GM13977 (cell line): ENCODE measurements around the gene SMAD1.

Experiments
- DNase-seq: peaks from one replicate; pipeline ENCODE4 v3.0.0; 2012; ENCODE audit warnings: low spot score
- CTCF ChIP-seq: IDR thresholded peaks from 2 replicates; pipeline ENCODE4 v1.5.1; 2012; ENCODE audit warnings: mild to moderate bottlenecking, control low read depth; ENCODE audit not compliant: insufficient read depth; ENCODE audit errors: extremely low read depth, missing control alignments
- in situ Hi-C: fragments of 300-500 bp; cut with MboI; formaldehyde crosslinking; loops from one replicate; pipeline ENCODE4 v1.12.0; 2022; ENCODE audit warnings: low sequenced_read_pairs, low pct_unique_long_range_greater_than_20kb, mixed read lengths, inconsistent platforms; ENCODE audit not compliant: unreplicated experiment

The SMAD1 gene

GRCh38 chr4:145545538-145546174 lies 64.0 kb downstream of the SMAD1 start:
- no peak for DNase-seq
- in situ Hi-C loops, result no loop called here
- no peak for TF ChIP-seq CTCF

GRCh38 chr4:145546175-145546915 lies 64.7 kb downstream of the SMAD1 start:
- in situ Hi-C loops, result no loop called here

GRCh38 chr4:145551660-145552059 lies 70.0 kb downstream of the SMAD1 start:
- TF ChIP-seq CTCF, result no peak
- in situ Hi-C loops, result loop anchor here (25.0 kb wide), 1 partner anchor 314 kb away; no protein-coding TSS in a partner anchor
- DNase-seq, result no peak

More at GRCh38 chr4:145546175-145546915, 64.7 kb downstream of the SMAD1 start:
- DNase-seq, result no peak
- TF ChIP-seq CTCF, result no peak

GRCh38 chr4:145552181-145552822 lies 70.6 kb downstream of the SMAD1 start:
- peak; percentile 12 for DNase-seq
- in situ Hi-C loops, result loop anchor here (25.0 kb wide), 1 partner anchor 315 kb away; no protein-coding TSS in a partner anchor
- TF ChIP-seq CTCF, result no peak

- no peak for TF ChIP-seq CTCF
- DNase-seq, result no peak
- in situ Hi-C loops, result loop anchor here (25.0 kb wide), 1 partner anchor 316 kb away; no protein-coding TSS in a partner anchor
Measured at GRCh38 chr4:145553375-145553774, 71.7 kb downstream of the SMAD1 start.

- no peak for DNase-seq
- in situ Hi-C loops, result loop anchor here (25.0 kb wide), 1 partner anchor 317 kb away; no protein-coding TSS in a partner anchor
- TF ChIP-seq CTCF, result no peak
Measured at GRCh38 chr4:145554691-145555090, 73.0 kb downstream of the SMAD1 start.
